Measurements from ENCODE around the gene DNM3.

DNM3 gene

GRCh38 chr1:172184506-172185191 lies 343.4 kb downstream of the DNM3 start:
- no peak overlapping the region for H3K4me3 ChIP-seq (ENCODE audit: low read depth, low read length)
- no peak for DNase-seq (ENCODE audit: low read depth)
- TF ChIP-seq, protein P1, sequence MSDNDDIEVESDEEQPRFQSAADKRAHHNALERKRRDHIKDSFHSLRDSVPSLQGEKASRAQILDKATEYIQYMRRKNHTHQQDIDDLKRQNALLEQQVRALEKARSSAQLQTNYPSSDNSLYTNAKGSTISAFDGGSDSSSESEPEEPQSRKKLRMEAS (IDR thresholded peaks at IDR 0.05; ENCODE audit: low read depth, low read length), result no peak

DNA sequence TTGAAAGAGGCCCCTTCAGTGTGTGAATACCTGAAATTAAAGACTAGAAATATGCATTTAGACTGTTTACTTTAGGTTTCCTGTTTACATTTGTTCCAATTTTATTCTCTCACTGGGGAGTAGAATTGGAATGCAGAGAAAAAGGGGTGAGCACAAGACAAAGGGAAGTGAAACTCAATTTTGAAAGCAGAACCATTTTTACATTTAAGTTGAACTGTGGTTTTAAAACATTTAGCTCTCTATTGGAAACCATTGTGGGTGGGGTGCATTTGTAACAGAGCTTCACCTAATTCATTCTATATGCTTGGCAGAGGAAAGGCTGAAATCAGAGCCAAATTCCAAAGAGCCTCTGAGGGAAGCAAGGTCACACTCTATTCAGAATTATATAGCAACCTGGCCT lies 343.9 kb downstream of the DNM3 start:
- peak; percentile 20 for DNase-seq (ENCODE audit: low read depth)
- TF ChIP-seq, protein P1 (IDR thresholded peaks at IDR 0.05; ENCODE audit: low read depth, low read length), result no peak
- TF ChIP-seq POLR2A (IDR thresholded peaks at IDR 0.05; ENCODE audit: extremely low read depth, insufficient read length), result no peak
- TF ChIP-seq CTCF (IDR thresholded peaks at IDR 0.05; ENCODE audit: low read depth, low read length), result no peak
- no peak for TF ChIP-seq MYC (IDR thresholded peaks at IDR 0.05; ENCODE audit: low read depth, low read length)
- H3K4me3 ChIP-seq (ENCODE audit: low read depth, low read length), result no peak overlapping the region

- DNase-seq (ENCODE audit: low read depth), result no peak
- TF ChIP-seq CTCF (IDR thresholded peaks at IDR 0.05; ENCODE audit: low read depth, low read length) (no peak), POLR2A (IDR thresholded peaks at IDR 0.05; ENCODE audit: extremely low read depth, insufficient read length) (no peak), MYC (IDR thresholded peaks at IDR 0.05; ENCODE audit: low read depth, low read length) (no peak)
- TF ChIP-seq, protein P1 (IDR thresholded peaks at IDR 0.05; ENCODE audit: low read depth, low read length), result no peak
- H3K4me3 ChIP-seq (ENCODE audit: low read depth, low read length), result no peak overlapping the region
Measured at GRCh38 chr1:172185996-172186395, 344.7 kb downstream of the DNM3 start.

- no peak for DNase-seq (ENCODE audit: low read depth)
- no peak overlapping the region for H3K4me3 ChIP-seq (ENCODE audit: low read depth, low read length)
- TF ChIP-seq MYC (IDR thresholded peaks at IDR 0.05; ENCODE audit: low read depth, low read length), result no peak
- no peak for TF ChIP-seq CTCF (IDR thresholded peaks at IDR 0.05; ENCODE audit: low read depth, low read length)
- TF ChIP-seq, protein P1 (IDR thresholded peaks at IDR 0.05; ENCODE audit: low read depth, low read length), result no peak
- TF ChIP-seq POLR2A (IDR thresholded peaks at IDR 0.05; ENCODE audit: extremely low read depth, insufficient read length), result no peak
Measured at GRCh38 chr1:172201572-172201971, 360.3 kb downstream of the DNM3 start.

- DNase-seq (ENCODE audit: low read depth), result no peak
- TF ChIP-seq, protein P1 (IDR thresholded peaks at IDR 0.05; ENCODE audit: low read depth, low read length), result no peak
- no peak for TF ChIP-seq MYC (IDR thresholded peaks at IDR 0.05; ENCODE audit: low read depth, low read length)
- no peak for TF ChIP-seq POLR2A (IDR thresholded peaks at IDR 0.05; ENCODE audit: extremely low read depth, insufficient read length)
- TF ChIP-seq CTCF (IDR thresholded peaks at IDR 0.05; ENCODE audit: low read depth, low read length), result no peak
Measured at GRCh38 chr1:172203135-172203823, 362.0 kb downstream of the DNM3 start.

DNA sequence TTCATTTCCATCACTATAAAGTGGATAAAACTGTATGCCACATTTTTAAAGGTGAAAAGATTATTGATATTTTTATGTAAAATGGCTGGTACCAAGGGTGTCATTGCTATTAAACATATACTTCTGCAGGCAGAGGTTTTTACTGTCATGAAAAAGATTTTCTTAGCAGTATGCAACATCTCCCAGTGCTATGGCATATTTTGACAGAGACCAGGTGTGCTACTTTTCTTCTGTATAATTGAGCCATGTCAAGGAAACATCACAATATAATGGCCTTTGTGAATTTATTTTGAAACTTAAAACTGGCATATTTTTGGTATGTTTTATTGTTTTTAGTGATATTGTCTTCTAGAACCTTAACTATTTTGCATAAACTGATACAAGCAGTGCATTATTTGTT lies 362.6 kb downstream of the DNM3 start:
- H3K4me3 ChIP-seq (ENCODE audit: low read depth, low read length), result no peak overlapping the region
- TF ChIP-seq, protein P1 (IDR thresholded peaks at IDR 0.05; ENCODE audit: low read depth, low read length), result no peak
- TF ChIP-seq CTCF (IDR thresholded peaks at IDR 0.05; ENCODE audit: low read depth, low read length), result no peak
- TF ChIP-seq MYC (IDR thresholded peaks at IDR 0.05; ENCODE audit: low read depth, low read length), result no peak
- TF ChIP-seq POLR2A (IDR thresholded peaks at IDR 0.05; ENCODE audit: extremely low read depth, insufficient read length), result no peak
- DNase-seq (ENCODE audit: low read depth), result no peak

More at GRCh38 chr1:172203135-172203823, 362.0 kb downstream of the DNM3 start:
- H3K4me3 ChIP-seq (ENCODE audit: low read depth, low read length), result no peak overlapping the region
